GM19035 (cell line): ENCODE measurements around the gene TSPAN17.
A peak's percentile ranks its signal among the peaks of the same experiment; 100 is the strongest.

Experiments
- ATAC-seq: cut with Tn5 transposase; IDR thresholded peaks from one replicate; pipeline ENCODE4 v1.9.1; 2021; ENCODE audit not compliant: unreplicated experiment

Gene TSPAN17

GRCh38 chr5:176620333-176620981 is 26.8 kb upstream of the TSPAN17 start:
- no peak for ATAC-seq

GRCh38 chr5:176621661-176622079 is 25.6 kb upstream of the TSPAN17 start:
- no peak for ATAC-seq

- ATAC-seq, result no peak
Observed at GRCh38 chr5:176624142-176624541, 23.1 kb upstream of the TSPAN17 start.

GRCh38 chr5:176624938-176625337 is 22.3 kb upstream of the TSPAN17 start:
- no peak for ATAC-seq

- ATAC-seq, result no peak
Observed at GRCh38 chr5:176625512-176625911, 21.8 kb upstream of the TSPAN17 start.

GRCh38 chr5:176625966-176626875 is 21.1 kb upstream of the TSPAN17 start:
- no peak for ATAC-seq

GRCh38 chr5:176626876-176627236 is 20.4 kb upstream of the TSPAN17 start:
- ATAC-seq, result no peak

GRCh38 chr5:176627582-176627981 is 19.7 kb upstream of the TSPAN17 start:
- no peak for ATAC-seq

- no peak for ATAC-seq
Observed at GRCh38 chr5:176628406-176629228, 18.7 kb upstream of the TSPAN17 start.

GRCh38 chr5:176629317-176629852 is 17.9 kb upstream of the TSPAN17 start:
- no peak for ATAC-seq

- peak; percentile 64 for ATAC-seq
Observed at GRCh38 chr5:176629853-176630680, 17.2 kb upstream of the TSPAN17 start, which contains the start of the genes EIF4E1B and SNCB. Gene EIF4E1B, plus strand, starts transcription at chr5:176630675. Its CDS starts 12,113 bp downstream, at chr5:176642788. Gene SNCB, minus strand, starts transcription at chr5:176630534. Its CDS starts 880 bp downstream, at chr5:176629654.

- no peak for ATAC-seq
Observed at GRCh38 chr5:176630681-176631222, 16.5 kb upstream of the TSPAN17 start.

- ATAC-seq, result no peak
Observed at GRCh38 chr5:176631383-176632200, 15.7 kb upstream of the TSPAN17 start.

- no peak for ATAC-seq
Observed at GRCh38 chr5:176632745-176633144, 14.5 kb upstream of the TSPAN17 start.

- ATAC-seq, result no peak
Observed at GRCh38 chr5:176633598-176633997, 13.7 kb upstream of the TSPAN17 start.

- no peak for ATAC-seq
Observed at GRCh38 chr5:176636426-176636825, 10.9 kb upstream of the TSPAN17 start.

- no peak for ATAC-seq
Observed at GRCh38 chr5:176637556-176637955, 9.7 kb upstream of the TSPAN17 start.

- no peak for ATAC-seq
Observed at GRCh38 chr5:176638437-176638836, 8.8 kb upstream of the TSPAN17 start.

- ATAC-seq, result no peak
Observed at GRCh38 chr5:176639208-176639607, 8.1 kb upstream of the TSPAN17 start.
